WTC11 (cell line): ENCODE data around the gene MACROD2. TPM values are rescaled to one million over a fixed set of nuclear protein-coding genes. Genes with fewer than 3 reads are reported as not detected.

Source experiments
- ATAC-seq: fragments of 200-7000 bp; cut with Tn5 transposase; 2 replicates; pipeline ENCODE4 v1.10.0; 2021; ENCODE audit warnings: mild to moderate bottlenecking, moderate library complexity
- CTCF ChIA-PET: fragments of 300-600 bp; sonication (Branson Sonifier 250); formaldehyde crosslinking; loops from one replicate; lab custom pipeline; 2021; ENCODE audit warnings: antibody characterized with exemption; lab: Charles Lee
- POLR2A ChIA-PET: fragments of 350-600 bp; sonication (Branson Sonifier 250); formaldehyde crosslinking; loops from one replicate; lab custom pipeline; 2021; ENCODE audit warnings: antibody characterized with exemption; lab: Charles Lee
- DNase-seq: peaks from one replicate; pipeline ENCODE4 v3.0.0; 2021; ENCODE audit warnings: low spot score
- H3K27ac Mint-ChIP-seq: 2 replicates; pipeline ENCODE4 v1.8.0; 2021; ENCODE audit warnings: mixed read lengths
- H3K27me3 Mint-ChIP-seq: 2 replicates; pipeline ENCODE4 v1.8.0; 2021; ENCODE audit warnings: low read depth, mild to moderate bottlenecking, moderate library complexity, mixed read lengths
- H3K36me3 Mint-ChIP-seq: 2 replicates; pipeline ENCODE4 v1.8.0; 2021; ENCODE audit warnings: mixed read lengths
- H3K4me1 Mint-ChIP-seq: 2 replicates; pipeline ENCODE4 v1.8.0; 2022; ENCODE audit warnings: mixed read lengths
- H3K4me3 Mint-ChIP-seq: 2 replicates; pipeline ENCODE4 v1.8.0; 2021; ENCODE audit warnings: mild to moderate bottlenecking, moderate library complexity, mixed read lengths
- H3K9me3 Mint-ChIP-seq: 2 replicates; pipeline ENCODE4 v1.8.0; 2021; ENCODE audit warnings: mixed read lengths
- CDX4 ChIP-seq: fragments of 250-450 bp; sonication (Bioruptor Pico); IDR thresholded peaks from 2 replicates; pipeline ENCODE4 v1.9.0; 2021; ENCODE audit warnings: moderate library complexity, mild to moderate bottlenecking, inconsistent platforms, borderline replicate concordance
- E2F4 ChIP-seq: sonication (generic); formaldehyde crosslinking; IDR thresholded peaks from 2 replicates; pipeline ENCODE4 v1.8.1; 2022; ENCODE audit warnings: low read depth, mild to moderate bottlenecking, moderate library complexity, missing genetic modification reagents, borderline replicate concordance
- ESRRA ChIP-seq: sonication (generic); formaldehyde crosslinking; IDR thresholded peaks from 2 replicates; pipeline ENCODE4 v1.8.1; 2022; ENCODE audit warnings: mild to moderate bottlenecking, missing genetic modification reagents, borderline replicate concordance
- MLX ChIP-seq: sonication (generic); formaldehyde crosslinking; IDR thresholded peaks from 2 replicates; pipeline ENCODE4 v1.8.1; 2023; ENCODE audit warnings: mild to moderate bottlenecking, missing genetic modification reagents, moderate library complexity
- MYBL2 ChIP-seq: sonication (generic); formaldehyde crosslinking; IDR thresholded peaks from 2 replicates; pipeline ENCODE4 v1.8.1; 2023; ENCODE audit warnings: mild to moderate bottlenecking, moderate library complexity, missing genetic modification reagents
- NFYB ChIP-seq: sonication (generic); formaldehyde crosslinking; conservative IDR thresholded peaks from 2 replicates; pipeline ENCODE4 v1.8.0; 2022; ENCODE audit warnings: low read depth, missing genetic modification reagents
- SMAD4 ChIP-seq: sonication (generic); formaldehyde crosslinking; IDR thresholded peaks from 2 replicates; pipeline ENCODE4 v1.8.0; 2022; ENCODE audit warnings: mild to moderate bottlenecking, missing genetic modification reagents
- SP1 ChIP-seq: sonication (generic); formaldehyde crosslinking; conservative IDR thresholded peaks from 2 replicates; pipeline ENCODE4 v1.8.1; 2022; ENCODE audit warnings: missing genetic modification reagents
- USF2 ChIP-seq: sonication (generic); formaldehyde crosslinking; IDR thresholded peaks from 2 replicates; pipeline ENCODE4 v1.8.1; 2023; ENCODE audit warnings: mild to moderate bottlenecking, missing genetic modification reagents, moderate library complexity
- ZMAT4 ChIP-seq: fragments of 250-450 bp; sonication (Bioruptor Pico); IDR thresholded peaks from 2 replicates; pipeline ENCODE4 v1.9.0; 2021; ENCODE audit warnings: mild to moderate bottlenecking
- ZNF219 ChIP-seq: sonication (generic); formaldehyde crosslinking; IDR thresholded peaks from 2 replicates; pipeline ENCODE4 v1.8.0; 2023; ENCODE audit warnings: missing genetic modification reagents, mild to moderate bottlenecking, borderline replicate concordance
- ZNF396 ChIP-seq: fragments of 250-450 bp; sonication (Bioruptor Pico); IDR thresholded peaks from 2 replicates; pipeline ENCODE4 v1.8.0; 2021; ENCODE audit warnings: mild to moderate bottlenecking, moderate library complexity, borderline replicate concordance
- ZNF532 ChIP-seq: fragments of 250-450 bp; sonication (Bioruptor Pico); IDR thresholded peaks from 2 replicates; pipeline ENCODE4 v1.9.0; 2021; ENCODE audit warnings: mild to moderate bottlenecking, borderline replicate concordance
- total RNA-seq: library from RNA; stranded (reverse); gene quantifications from 3 replicates; pipeline ENCODE4 v1.2.3, GENCODE V29; 2021

The MACROD2 gene
- total RNA-seq, 1 experiment from 2014 or later = 4.1 TPM

- TF ChIP-seq ZNF532 (CRISPR knock-in tag) = no peak
- TF ChIP-seq ESRRA = no peak
- no peak for TF ChIP-seq ZMAT4 (CRISPR knock-in tag)
Measured at GRCh38 chr20:15296422-15296821, 1301.1 kb downstream of the MACROD2 start (continued).

- Mint-ChIP-seq H3K27ac (no peak overlapping the region), H3K4me1 (no peaks in the 10 kb centered on the region; the same call in 1 of the 2 replicates), H3K4me3 (no peak overlapping the region), H3K36me3 (no peaks in the 10 kb centered on the region), H3K27me3 (no peaks in the 10 kb centered on the region), H3K9me3 (peaks cover 8% of the 10 kb centered on the region; the same call in 1 of the 2 replicates)
- CTCF ChIA-PET = no interaction called here
- POLR2A ChIA-PET = no interaction called here
- DNase-seq (no peak), ATAC-seq (no peak)
- TF ChIP-seq CDX4 (CRISPR knock-in tag) = no peak
- TF ChIP-seq SP1 (CRISPR knock-in tag) = no peak
- TF ChIP-seq USF2 = no peak
- no peak for TF ChIP-seq NFYB
- TF ChIP-seq SMAD4 (CRISPR knock-in tag) = no peak
- no peak for TF ChIP-seq ZNF219 (CRISPR knock-in tag)
- TF ChIP-seq E2F4 (CRISPR knock-in tag) = no peak
- TF ChIP-seq MLX (CRISPR knock-in tag) = no peak
Measured at GRCh38 chr20:15297059-15297875, 1302.0 kb downstream of the MACROD2 start.

GRCh38 chr20:15302075-15302474 lies 1306.8 kb downstream of the MACROD2 start:
- ChIA-PET CTCF (no interaction called here), POLR2A (no interaction called here)
- Mint-ChIP-seq H3K27me3 (no peaks in the 10 kb centered on the region), H3K27ac (no peak overlapping the region), H3K9me3 (peaks cover 12% of the 10 kb centered on the region), H3K4me3 (no peak overlapping the region), H3K4me1 (peaks cover 6% of the 10 kb centered on the region)
- ATAC-seq = no peak
- no peak for TF ChIP-seq MYBL2 (CRISPR knock-in tag)
- no peak for TF ChIP-seq ZNF396 (CRISPR knock-in tag)
- TF ChIP-seq, all 79 proteins: peak for 0
- no peak for DNase-seq
- H3K36me3 Mint-ChIP-seq = 0 out of 2 replicates have a peak, but pooled peaks cover 4% of the 10 kb centered on the region
